A549 (cell line): Measurements from ENCODE around the gene CTXN1. TPM values are rescaled to one million over a fixed set of nuclear protein-coding genes. Genes with fewer than 3 reads are reported as not detected.

Experiments used
- ATAC-seq, 2 experiments: fragments of 200-7000 bp in 1 of 2; fragments of >200 bp in 1 of 2; cut with Nextera tagmentation in 1 of 2; cut with Tn5 transposase in 1 of 2; 3 replicates each; pipeline versions ENCODE4 v1.8.0 to v1.9.1; 2018 to 2020; ENCODE audit warnings: mild to moderate bottlenecking in 1 of 2, moderate library complexity in 1 of 2
- CTCF ChIA-PET: fragments of 300-600 bp; sonication (Branson Sonifier 250); formaldehyde crosslinking; extraction: SDS; loops from one replicate; lab custom pipeline; 2021; ENCODE audit warnings: antibody characterized with exemption, inconsistent platforms; lab: Yijun Ruan, JAX
- POLR2A ChIA-PET: fragments of 350-600 bp; formaldehyde crosslinking; extraction: SDS; loops from one replicate; lab custom pipeline; 2021; ENCODE audit warnings: antibody characterized with exemption, inconsistent platforms; lab: Yijun Ruan, JAX
- DNase-seq, 2 experiments: peaks; one replicate each; pipeline versions ENCODE4 v3.0.0 to v3.0.0-alpha.2; 2011 to 2016; ENCODE audit warnings: low read depth in 1 of 2, low spot score in 1 of 2
- FAIRE-seq: peaks from 2 replicates; lab custom pipeline; 2011; peaks lifted over from hg19 to GRCh38; lab: Jason Lieb, UNC
- H3K27ac ChIP-seq, 2 experiments: fragments of >200 bp; sonication (Bioruptor Twin); formaldehyde crosslinking; 3 replicates each; pipeline ENCODE4 v1.5.1; 2016 to 2017
- H3K4me1 ChIP-seq: fragments of >200 bp; sonication (Bioruptor Twin); formaldehyde crosslinking; 3 replicates; pipeline ENCODE4 v1.6.1; 2016
- H3K4me2 ChIP-seq: fragments of >200 bp; sonication (Bioruptor Twin); formaldehyde crosslinking; 3 replicates; pipeline ENCODE4 v1.6.1; 2016
- H3K4me3 ChIP-seq: fragments of >200 bp; sonication (Bioruptor Twin); formaldehyde crosslinking; 3 replicates; pipeline ENCODE4 v1.5.1; 2016
- H3K9me3 ChIP-seq: fragments of >200 bp; sonication (Bioruptor Twin); formaldehyde crosslinking; 3 replicates; pipeline ENCODE4 v1.6.1; 2016
- CHD2 ChIP-seq: fragments of 150-350 bp; IDR thresholded peaks from 2 replicates; pipeline ENCODE4 v1.6.1; 2014; ENCODE audit warnings: low read length; ENCODE audit not compliant: partially characterized antibody
- CHD4 ChIP-seq: fragments of 200-600 bp; sonication (generic); IDR thresholded peaks from 2 replicates; pipeline ENCODE4 v1.6.1; 2016; ENCODE audit warnings: antibody characterized with exemption, mild to moderate bottlenecking, borderline replicate concordance
- EHMT2 ChIP-seq: fragments of 200-600 bp; sonication (generic); IDR thresholded peaks from 2 replicates; pipeline ENCODE4 v1.6.1; 2016; ENCODE audit warnings: antibody characterized with exemption, low read depth, mild to moderate bottlenecking, moderate library complexity
- EP300 ChIP-seq, 2 experiments: fragments of >200 bp; sonication (Bioruptor Twin); formaldehyde crosslinking; IDR thresholded peaks; 2 replicates in 1 of 2; 3 replicates in 1 of 2; pipeline ENCODE4 v1.6.1; 2016 to 2017
- FOSB ChIP-seq: fragments of 250-450 bp; sonication (Bioruptor Pico); IDR thresholded peaks from 2 replicates; pipeline ENCODE4 v1.5.0; 2020; ENCODE audit warnings: mild to moderate bottlenecking, moderate library complexity
- GATA3 ChIP-seq: IDR thresholded peaks from 2 replicates; pipeline ENCODE4 v1.6.1; 2012; ENCODE audit warnings: borderline replicate concordance
- HOXA7 ChIP-seq: fragments of 250-450 bp; sonication (Bioruptor Pico); IDR thresholded peaks from 2 replicates; pipeline ENCODE4 v1.5.0; 2020; ENCODE audit warnings: mild to moderate bottlenecking, moderate library complexity
- MAFK ChIP-seq: fragments of 450-650 bp; IDR thresholded peaks from 2 replicates; pipeline ENCODE4 v1.6.1; 2014; ENCODE audit not compliant: partially characterized antibody
- NFE2L2 ChIP-seq: fragments of 150-350 bp; conservative IDR thresholded peaks from 2 replicates; pipeline ENCODE4 v1.6.1; 2014; ENCODE audit warnings: low read length
- POLR2A ChIP-seq: IDR thresholded peaks from 2 replicates; pipeline ENCODE4 v1.6.1; 2012; ENCODE audit warnings: mild to moderate bottlenecking, low read length
- RCOR1 ChIP-seq: fragments of 150-350 bp; IDR thresholded peaks from 2 replicates; pipeline ENCODE4 v1.6.1; 2014; ENCODE audit warnings: antibody characterized with exemption, low read length, low read depth
- SREBF2 ChIP-seq: fragments of 450-650 bp; IDR thresholded peaks from 2 replicates; pipeline ENCODE4 v1.6.1; 2014; ENCODE audit warnings: mild to moderate bottlenecking, moderate library complexity
- ZC3H11A ChIP-seq: fragments of 450-650 bp; IDR thresholded peaks from 2 replicates; pipeline ENCODE4 v1.6.1; 2014; ENCODE audit warnings: antibody characterized with exemption, mild to moderate bottlenecking
- ZNF302 ChIP-seq: fragments of 250-450 bp; sonication (Bioruptor Pico); IDR thresholded peaks from 2 replicates; pipeline ENCODE4 v1.9.0; 2021; ENCODE audit warnings: inconsistent platforms, mild to moderate bottlenecking, moderate library complexity
- ZSCAN20 ChIP-seq: fragments of 250-450 bp; sonication (Bioruptor Pico); IDR thresholded peaks from 2 replicates; pipeline ENCODE4 v1.8.0; 2022; ENCODE audit warnings: mild to moderate bottlenecking, moderate library complexity
- WGBS: methylation state at CpG from one replicate; pipeline ENCODE4 v1.1.6; 2017; ENCODE audit errors: missing lambda C conversion rate; 5-methylcytosine and 5-hydroxymethylcytosine counted together
- polyA plus RNA-seq, 4 experiments: library from polyadenylated mRNA; depleted of rRNA in 3 of 4; stranded (reverse); fragments of >200 nt; fragmentation: RNase III in 1 of 4; extraction: RNeasy Plus Mini Kit Qiagen cat#74134 plus additional on column Dnase treatment in 1 of 4; gene quantifications; 2 replicates in 3 of 4; 3 replicates in 1 of 4; pipeline ENCODE4 v1.2.3, GENCODE V29; 2011 to 2017
- TF ChIP-seq, protein P1 (sequence below): fragments of 450-650 bp; IDR thresholded peaks from 2 replicates; pipeline ENCODE4 v1.6.1; 2014; ENCODE audit warnings: antibody characterized with exemption
- TF ChIP-seq, protein P2 (sequence below): fragments of >200 bp; sonication (Bioruptor Twin); formaldehyde crosslinking; IDR thresholded peaks from 3 replicates; pipeline ENCODE4 v1.6.1; 2016
- TF ChIP-seq, protein P3 (sequence below): IDR thresholded peaks from 2 replicates; pipeline ENCODE4 v1.6.1; 2012; ENCODE audit warnings: low read depth, borderline replicate concordance
- TF ChIP-seq, protein P4 (sequence below): fragments of 150-350 bp; IDR thresholded peaks from 2 replicates; pipeline ENCODE4 v1.6.1; 2014; ENCODE audit warnings: low read depth, mild to moderate bottlenecking, low read length

Gene CTXN1
- polyA plus RNA-seq, 2 of the 4 experiments (the other 2 are of a cell fraction): 1.2 to 9.9 TPM

DNA sequence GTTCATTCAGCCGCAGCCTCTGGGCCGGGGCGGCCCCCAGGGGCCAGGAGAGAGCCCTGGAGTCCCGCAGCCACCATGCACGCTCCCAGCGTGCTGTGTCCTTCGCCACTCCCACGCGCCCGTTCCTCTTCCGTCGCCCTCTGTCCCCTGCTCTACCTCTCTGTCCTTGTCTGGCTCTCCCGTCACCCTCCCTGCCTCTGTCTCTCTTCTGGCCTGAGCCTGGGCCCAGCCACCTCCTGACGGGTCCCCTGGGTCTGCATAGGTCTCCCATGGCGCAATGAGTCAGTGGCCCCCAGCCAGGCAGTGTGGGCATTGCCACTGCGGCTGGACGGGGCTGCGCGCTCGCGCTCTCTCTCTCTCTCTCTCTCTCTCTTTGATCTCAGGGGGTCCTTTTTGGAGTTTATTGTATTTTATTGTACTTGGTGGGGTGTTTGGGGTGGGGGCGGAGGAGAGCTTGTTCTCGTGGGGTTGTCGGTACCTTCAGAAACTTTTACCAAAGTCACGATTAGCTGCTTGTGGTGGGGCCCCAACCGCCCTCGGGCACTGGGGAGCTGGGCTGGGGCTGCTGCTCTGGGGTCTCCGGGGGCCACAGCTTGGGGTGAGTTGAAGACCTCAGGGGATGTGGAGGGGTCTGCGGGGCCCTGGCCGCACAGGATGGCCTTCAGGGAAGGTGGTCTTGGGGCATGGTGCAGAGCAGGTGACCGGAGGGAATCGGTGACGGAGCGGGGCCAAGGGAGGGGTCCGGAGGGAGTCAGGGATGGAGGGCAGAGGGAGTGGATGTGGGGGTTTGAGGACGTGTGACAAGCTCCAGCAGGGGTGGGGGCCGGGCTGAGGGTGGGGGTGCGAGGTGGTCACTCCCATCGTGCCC is 13.0 kb downstream of the CTXN1 start:
- H3K4me3 ChIP-seq: no peak overlapping the region
- no peak for DNase-seq
- ChIA-PET POLR2A (interaction anchor here (1.7 kb wide), 1 partner anchor 10 kb away, joined by 5 read pairs; the partner anchor contains the start of gene MAP2K7), CTCF (interaction anchor here (1.8 to 2.1 kb wide), 2 partner anchors 9 to 45 kb away, joined by 6 to 8 read pairs; partner anchors contain the start of gene MAP2K7)
- H3K4me2 ChIP-seq: no peak overlapping the region
- FAIRE-seq: no peak
- TF ChIP-seq FOSB (CRISPR knock-in tag): no peak
- TF ChIP-seq CHD2: no peak
- TF ChIP-seq RCOR1: no peak
- TF ChIP-seq, protein P1, sequence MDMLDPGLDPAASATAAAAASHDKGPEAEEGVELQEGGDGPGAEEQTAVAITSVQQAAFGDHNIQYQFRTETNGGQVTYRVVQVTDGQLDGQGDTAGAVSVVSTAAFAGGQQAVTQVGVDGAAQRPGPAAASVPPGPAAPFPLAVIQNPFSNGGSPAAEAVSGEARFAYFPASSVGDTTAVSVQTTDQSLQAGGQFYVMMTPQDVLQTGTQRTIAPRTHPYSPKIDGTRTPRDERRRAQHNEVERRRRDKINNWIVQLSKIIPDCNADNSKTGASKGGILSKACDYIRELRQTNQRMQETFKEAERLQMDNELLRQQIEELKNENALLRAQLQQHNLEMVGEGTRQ: no peak
- TF ChIP-seq, protein P2, sequence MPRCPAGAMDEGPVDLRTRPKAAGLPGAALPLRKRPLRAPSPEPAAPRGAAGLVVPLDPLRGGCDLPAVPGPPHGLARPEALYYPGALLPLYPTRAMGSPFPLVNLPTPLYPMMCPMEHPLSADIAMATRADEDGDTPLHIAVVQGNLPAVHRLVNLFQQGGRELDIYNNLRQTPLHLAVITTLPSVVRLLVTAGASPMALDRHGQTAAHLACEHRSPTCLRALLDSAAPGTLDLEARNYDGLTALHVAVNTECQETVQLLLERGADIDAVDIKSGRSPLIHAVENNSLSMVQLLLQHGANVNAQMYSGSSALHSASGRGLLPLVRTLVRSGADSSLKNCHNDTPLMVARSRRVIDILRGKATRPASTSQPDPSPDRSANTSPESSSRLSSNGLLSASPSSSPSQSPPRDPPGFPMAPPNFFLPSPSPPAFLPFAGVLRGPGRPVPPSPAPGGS: no peak
- TF ChIP-seq ZSCAN20: no peak
- no peak for TF ChIP-seq HOXA7
- no peak for TF ChIP-seq SREBF2
- TF ChIP-seq ZC3H11A: no peak
- TF ChIP-seq EP300 (IDR thresholded peaks at IDR 0.05): no peak
- TF ChIP-seq, protein P3, sequence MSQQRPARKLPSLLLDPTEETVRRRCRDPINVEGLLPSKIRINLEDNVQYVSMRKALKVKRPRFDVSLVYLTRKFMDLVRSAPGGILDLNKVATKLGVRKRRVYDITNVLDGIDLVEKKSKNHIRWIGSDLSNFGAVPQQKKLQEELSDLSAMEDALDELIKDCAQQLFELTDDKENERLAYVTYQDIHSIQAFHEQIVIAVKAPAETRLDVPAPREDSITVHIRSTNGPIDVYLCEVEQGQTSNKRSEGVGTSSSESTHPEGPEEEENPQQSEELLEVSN: no peak
- TF ChIP-seq, protein P4, sequence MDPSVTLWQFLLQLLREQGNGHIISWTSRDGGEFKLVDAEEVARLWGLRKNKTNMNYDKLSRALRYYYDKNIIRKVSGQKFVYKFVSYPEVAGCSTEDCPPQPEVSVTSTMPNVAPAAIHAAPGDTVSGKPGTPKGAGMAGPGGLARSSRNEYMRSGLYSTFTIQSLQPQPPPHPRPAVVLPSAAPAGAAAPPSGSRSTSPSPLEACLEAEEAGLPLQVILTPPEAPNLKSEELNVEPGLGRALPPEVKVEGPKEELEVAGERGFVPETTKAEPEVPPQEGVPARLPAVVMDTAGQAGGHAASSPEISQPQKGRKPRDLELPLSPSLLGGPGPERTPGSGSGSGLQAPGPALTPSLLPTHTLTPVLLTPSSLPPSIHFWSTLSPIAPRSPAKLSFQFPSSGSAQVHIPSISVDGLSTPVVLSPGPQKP: no peak
- no peak for TF ChIP-seq EHMT2
- TF ChIP-seq CHD4: no peak
- no peak for TF ChIP-seq ZNF302
- H3K27ac ChIP-seq: no peak overlapping the region
- H3K4me1 ChIP-seq: peaks cover 9% of the 10 kb centered on the region
- H3K9me3 ChIP-seq: no peaks in the 10 kb centered on the region
- 93% methylated on average over 33 of the region's 39 CpGs for WGBS
- no peak for ATAC-seq

DNA sequence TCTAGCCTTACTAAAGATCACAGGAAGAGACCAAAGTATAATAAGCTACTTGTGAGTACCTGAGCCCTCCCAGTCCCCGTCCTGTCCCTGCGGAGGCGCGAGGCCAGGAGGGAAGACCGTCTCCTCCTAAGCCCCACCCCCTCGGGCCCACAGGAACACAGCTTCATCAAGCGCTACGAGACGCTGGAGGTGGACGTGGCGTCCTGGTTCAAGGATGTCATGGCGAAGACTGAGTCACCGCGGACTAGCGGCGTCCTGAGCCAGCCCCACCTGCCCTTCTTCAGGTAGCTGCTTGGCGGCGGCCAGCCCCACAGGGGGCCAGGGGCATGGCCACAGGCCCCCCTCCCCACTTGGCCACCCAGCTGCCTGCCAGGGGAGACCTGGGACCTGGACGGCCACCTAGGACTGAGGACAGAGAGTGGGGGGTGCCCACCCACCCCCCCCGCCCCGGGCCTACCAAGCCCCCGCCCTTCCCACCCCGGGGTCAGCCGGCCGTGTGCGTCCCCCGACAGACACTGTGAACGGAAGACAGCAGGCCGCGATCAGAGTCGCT is 13.7 kb downstream of the CTXN1 start:
- Histone ChIP-seq H3K4me2 (no peak overlapping the region), H3K4me3 (no peak overlapping the region), H3K9me3 (no peaks in the 10 kb centered on the region), H3K27ac (no peak overlapping the region), H3K4me1 (peaks cover 6% of the 10 kb centered on the region)
- POLR2A ChIA-PET: interaction anchor here (1.7 kb wide), 1 partner anchor 9 kb away, joined by 5 read pairs; the partner anchor contains the start of gene MAP2K7
- FAIRE-seq (no peak), ATAC-seq (no peak), DNase-seq (no peak)
- WGBS: 93% methylated on average over 17 of the region's 31 CpGs
- TF ChIP-seq CHD4 (no peak), MAFK (no peak), POLR2A (no peak), GATA3 (no peak), NFE2L2 (no peak)
- TF ChIP-seq, protein P2: no peak
- TF ChIP-seq, all 56 proteins: peak for 0
- CTCF ChIA-PET: interaction anchor here (1.2 to 2.1 kb wide), 3 partner anchors 8 to 44 kb away, joined by 3 to 8 read pairs (median 6); partner anchors contain the start of gene MAP2K7
